Measurements from ENCODE around the gene TBX15.
"Not testable (repeated sequence)": the region's sequence is repeated elsewhere in the genome, so short reads cannot be mapped to it uniquely, and the experiment has no call there.

Gene TBX15

GRCh38 chr1:118958937-118959631 lies 29.1 kb downstream of the TBX15 start:
- no peak for DNase-seq (ENCODE audit: low spot score)

- no peak for DNase-seq (ENCODE audit: low spot score)
Observed at GRCh38 chr1:118958140-118958539, 30.0 kb downstream of the TBX15 start.

- DNase-seq (ENCODE audit: low spot score), result not testable (repeated sequence)
Observed at GRCh38 chr1:118957579-118957978, 30.6 kb downstream of the TBX15 start.

GRCh38 chr1:118954301-118954905 lies 33.7 kb downstream of the TBX15 start:
- DNase-seq (ENCODE audit: low spot score), result no peak

GRCh38 chr1:118951270-118951936 lies 36.7 kb downstream of the TBX15 start:
- no peak for DNase-seq (ENCODE audit: low spot score)

GRCh38 chr1:118949315-118949714 lies 38.8 kb downstream of the TBX15 start:
- no peak for DNase-seq (ENCODE audit: low spot score)

GRCh38 chr1:118948846-118949245 lies 39.3 kb downstream of the TBX15 start:
- no peak for DNase-seq (ENCODE audit: low spot score)

- no peak for DNase-seq (ENCODE audit: low spot score)
Observed at GRCh38 chr1:118948351-118948750, 39.8 kb downstream of the TBX15 start.

GRCh38 chr1:118947790-118948189 lies 40.4 kb downstream of the TBX15 start:
- DNase-seq (ENCODE audit: low spot score), result no peak

- no peak for DNase-seq (ENCODE audit: low spot score)
Observed at GRCh38 chr1:118947003-118947765, 41.0 kb downstream of the TBX15 start.

- DNase-seq (ENCODE audit: low spot score), result no peak
Observed at GRCh38 chr1:118945489-118945888, 42.7 kb downstream of the TBX15 start.

GRCh38 chr1:118944546-118944945 lies 43.6 kb downstream of the TBX15 start:
- DNase-seq (ENCODE audit: low spot score), result no peak

GRCh38 chr1:118944133-118944532 lies 44.0 kb downstream of the TBX15 start:
- no peak for DNase-seq (ENCODE audit: low spot score)

GRCh38 chr1:118940957-118941356 lies 47.2 kb downstream of the TBX15 start:
- no peak for DNase-seq (ENCODE audit: low spot score)

GRCh38 chr1:118937413-118938072 lies 50.6 kb downstream of the TBX15 start:
- DNase-seq (ENCODE audit: low spot score), result no peak

GRCh38 chr1:118934706-118935105 lies 53.4 kb downstream of the TBX15 start:
- DNase-seq (ENCODE audit: low spot score), result no peak

GRCh38 chr1:118933051-118933781 lies 54.9 kb downstream of the TBX15 start:
- no peak for DNase-seq (ENCODE audit: low spot score)

- DNase-seq (ENCODE audit: low spot score), result no peak
Observed at GRCh38 chr1:118931876-118932275, 56.3 kb downstream of the TBX15 start.

- DNase-seq (ENCODE audit: low spot score), result peak; percentile 4
Observed at GRCh38 chr1:118928739-118929554, 59.2 kb downstream of the TBX15 start.

GRCh38 chr1:118927427-118928187 lies 60.5 kb downstream of the TBX15 start:
- no peak for DNase-seq (ENCODE audit: low spot score)

Measured in cerebellar cortex (tissue), 1 donor.